HEK293T (cell line): Measurements from ENCODE around the gene ZNF296.

Experiments used
- CTCF ChIA-PET: fragments of 350-600 bp; formaldehyde crosslinking; extraction: SDS; loops from one replicate; lab custom pipeline; 2021; ENCODE audit warnings: antibody characterized with exemption, inconsistent platforms; lab: Yijun Ruan, JAX
- POLR2A ChIA-PET: fragments of 350-600 bp; formaldehyde crosslinking; extraction: SDS; loops from one replicate; lab custom pipeline; 2020; ENCODE audit warnings: antibody characterized with exemption, inconsistent platforms; lab: Yijun Ruan, JAX
- DNase-seq: peaks from one replicate; pipeline ENCODE4 v3.0.0; 2012; ENCODE audit warnings: mixed read lengths; ENCODE audit errors: extremely low spot score
- ARNT ChIP-seq: fragments of 450-650 bp; IDR thresholded peaks from 2 replicates; pipeline ENCODE4 v1.6.1; 2017; ENCODE audit warnings: mild to moderate bottlenecking
- BHLHE40 ChIP-seq: fragments of 450-650 bp; IDR thresholded peaks from 2 replicates; pipeline ENCODE4 v1.6.1; 2016; ENCODE audit warnings: mild to moderate bottlenecking, moderate library complexity, borderline replicate concordance
- CTBP1 ChIP-seq: fragments of 450-650 bp; IDR thresholded peaks from 2 replicates; pipeline ENCODE4 v1.6.1; 2016; ENCODE audit warnings: borderline replicate concordance
- ELF4 ChIP-seq: fragments of 450-650 bp; IDR thresholded peaks from 2 replicates; pipeline ENCODE4 v1.6.1; 2017; ENCODE audit warnings: antibody characterized with exemption
- FOXA1 ChIP-seq: fragments of 450-650 bp; IDR thresholded peaks from 2 replicates; pipeline ENCODE4 v1.6.1; 2016; ENCODE audit warnings: mild to moderate bottlenecking
- FOXK2 ChIP-seq: fragments of 450-650 bp; IDR thresholded peaks from 2 replicates; pipeline ENCODE4 v1.6.1; 2016; ENCODE audit warnings: mild to moderate bottlenecking
- FOXM1 ChIP-seq: fragments of 450-650 bp; IDR thresholded peaks from 2 replicates; pipeline ENCODE4 v1.6.1; 2017; ENCODE audit warnings: mild to moderate bottlenecking, borderline replicate concordance
- HDGF ChIP-seq: fragments of 450-650 bp; IDR thresholded peaks from 2 replicates; pipeline ENCODE4 v1.6.1; 2017; ENCODE audit warnings: antibody characterized with exemption, borderline replicate concordance
- L3MBTL2 ChIP-seq: fragments of 450-650 bp; conservative IDR thresholded peaks from 2 replicates; pipeline ENCODE4 v1.6.1; 2016; ENCODE audit warnings: mild to moderate bottlenecking
- LEF1 ChIP-seq: fragments of 450-650 bp; IDR thresholded peaks from 2 replicates; pipeline ENCODE4 v1.6.1; 2017; ENCODE audit warnings: mild to moderate bottlenecking, borderline replicate concordance
- NFRKB ChIP-seq: fragments of 450-650 bp; IDR thresholded peaks from 2 replicates; pipeline ENCODE4 v1.6.1; 2016; ENCODE audit warnings: mild to moderate bottlenecking, moderate library complexity
- PKNOX1 ChIP-seq: fragments of 450-650 bp; IDR thresholded peaks from 2 replicates; pipeline ENCODE4 v1.6.1; 2016
- SP1 ChIP-seq: fragments of 450-650 bp; IDR thresholded peaks from 2 replicates; pipeline ENCODE4 v1.6.1; 2017
- SUZ12 ChIP-seq: fragments of 450-650 bp; IDR thresholded peaks from 2 replicates; pipeline ENCODE4 v1.6.1; 2016; ENCODE audit warnings: mild to moderate bottlenecking
- TARDBP ChIP-seq: fragments of 450-650 bp; IDR thresholded peaks from 2 replicates; pipeline ENCODE4 v1.6.1; 2016
- ZNF384 ChIP-seq: fragments of 450-650 bp; IDR thresholded peaks from 2 replicates; pipeline ENCODE4 v1.6.1; 2016

ZNF296 gene

GRCh38 chr19:45050036-45050435 is 26.2 kb downstream of the ZNF296 start:
- no peak for DNase-seq
- no peak for TF ChIP-seq ZNF384
- no peak for TF ChIP-seq CTBP1
- TF ChIP-seq NFRKB = no peak
- no peak for TF ChIP-seq BHLHE40
- no peak for TF ChIP-seq FOXM1
- TF ChIP-seq TARDBP = no peak
- TF ChIP-seq SP1 = no peak
- TF ChIP-seq HDGF = no peak
- TF ChIP-seq ARNT = no peak
- no peak for TF ChIP-seq L3MBTL2
- no peak for TF ChIP-seq ELF4
- no peak for TF ChIP-seq FOXK2
- TF ChIP-seq FOXA1 = no peak
- no peak for TF ChIP-seq LEF1
- no peak for TF ChIP-seq SUZ12
- TF ChIP-seq PKNOX1 = no peak
- POLR2A ChIA-PET = interaction anchor here (0.9 to 1.6 kb wide), 3 partner anchors 9 to 42 kb away, joined by 3 to 11 read pairs (median 4); partner anchors contain the start of gene CLASRP
- CTCF ChIA-PET = interaction anchor here (1.4 kb wide), 1 partner anchor 9 kb away, joined by 8 read pairs; no protein-coding TSS in a partner anchor

GRCh38 chr19:45049073-45049736 is 27.1 kb downstream of the ZNF296 start:
- DNase-seq = no peak
- TF ChIP-seq ARNT (no peak), ELF4 (no peak), NFRKB (no peak), HDGF (no peak), FOXA1 (no peak), ZNF384 (no peak)
- CTCF ChIA-PET = interaction anchor here (1.4 kb wide), 1 partner anchor 10 kb away, joined by 8 read pairs; no protein-coding TSS in a partner anchor
- POLR2A ChIA-PET = interaction anchor here (0.9 to 1.6 kb wide), 3 partner anchors 9 to 43 kb away, joined by 3 to 11 read pairs (median 4); partner anchors contain the start of gene CLASRP

- DNase-seq = no peak
- TF ChIP-seq FOXK2 = no peak
- TF ChIP-seq ZNF384 = no peak
- TF ChIP-seq SP1 = no peak
- TF ChIP-seq ARNT = no peak
- no peak for TF ChIP-seq ELF4
- no peak for TF ChIP-seq LEF1
- no peak for TF ChIP-seq PKNOX1
- no peak for TF ChIP-seq BHLHE40
- TF ChIP-seq FOXM1 = no peak
- no peak for TF ChIP-seq FOXA1
- TF ChIP-seq HDGF = no peak
- no peak for TF ChIP-seq NFRKB
- no peak for TF ChIP-seq TARDBP
- no peak for TF ChIP-seq CTBP1
- TF ChIP-seq SUZ12 = no peak
- TF ChIP-seq L3MBTL2 = no peak
- POLR2A ChIA-PET = interaction anchor here (1.1 kb wide), 1 partner anchor 9 kb away, joined by 3 read pairs; no protein-coding TSS in a partner anchor
- CTCF ChIA-PET = no interaction called here
Observed at GRCh38 chr19:45047188-45047797, 29.0 kb downstream of the ZNF296 start.

- ChIA-PET CTCF (no interaction called here), POLR2A (interaction anchor here (1.1 kb wide), 1 partner anchor 8 kb away, joined by 3 read pairs; no protein-coding TSS in a partner anchor)
- no peak for TF ChIP-seq FOXM1
- TF ChIP-seq FOXA1 = no peak
- TF ChIP-seq SP1 = no peak
- no peak for TF ChIP-seq PKNOX1
- no peak for TF ChIP-seq ELF4
- no peak for TF ChIP-seq ZNF384
- TF ChIP-seq FOXK2 = no peak
- TF ChIP-seq CTBP1 = no peak
- TF ChIP-seq TARDBP = no peak
- DNase-seq = no peak
Observed at GRCh38 chr19:45046355-45046754, 29.9 kb downstream of the ZNF296 start.

- TF ChIP-seq FOXK2 (no peak), HDGF (no peak), ZNF384 (no peak), LEF1 (no peak), ELF4 (no peak), PKNOX1 (no peak), TARDBP (no peak), NFRKB (no peak)
- DNase-seq = no peak
- CTCF ChIA-PET = no interaction called here
- POLR2A ChIA-PET = no interaction called here
Observed at GRCh38 chr19:45045671-45046353, 30.5 kb downstream of the ZNF296 start.
